ENCODE data around the gene POU4F3. TPM values are rescaled to one million over a fixed set of nuclear protein-coding genes. Genes with fewer than 3 reads are reported as not detected.

The POU4F3 gene
- polyA plus RNA-seq, 3 donors, result 0.05 TPM; not detected in 2

GRCh38 chr5:146329697-146330096, 8.9 kb upstream of the POU4F3 start:
- H3K4me3 ChIP-seq (replicated peaks in 1 of 3; ENCODE audit: low read depth in 2 of 3, low read length in 3 of 3), result no peak overlapping the region
- no peaks in the 10 kb centered on the region for H4K20me1 ChIP-seq (ENCODE audit: insufficient read depth, low read length)
- peak overlapping the region in 1 of 2 donors; percentile 18 for H3K4me3 Mint-ChIP-seq
- H3K9me3 ChIP-seq (replicated peaks in 1 of 2; ENCODE audit: control insufficient read depth in 1 of 2, insufficient read depth in 1 of 2, low read length in 2 of 2), result peaks cover 0 to 7% of the 10 kb centered on the region in 2 donors
- no peak overlapping the region for H3K4me2 ChIP-seq (replicated peaks; ENCODE audit: extremely low read depth, low read length, poor library complexity, severe bottlenecking)
- DNase-seq, result no peak
- intact Hi-C loops (cut with micrococcal nuclease), result no loop called here
- peaks cover 48 to 50% of the 10 kb centered on the region in 2 donors for H3K27me3 ChIP-seq (ENCODE audit: control insufficient read depth in 2 of 2, insufficient read depth in 2 of 2, low read length in 2 of 2)
- peaks cover 43 to 49% (median 49%) of the 10 kb centered on the region in 3 donors for H3K27me3 Mint-ChIP-seq (ENCODE audit: low read depth in 3 of 3)
- no CpG with 5 or more reads among the region's 2 CpGs for WGBS (ENCODE audit: insufficient coverage)
- H3K4me1 ChIP-seq (ENCODE audit: control insufficient read depth in 1 of 2, insufficient read depth in 2 of 2, low read length in 2 of 2), result no peaks in the 10 kb centered on the region
- H3K9ac ChIP-seq (ENCODE audit: insufficient read depth, low read length, poor library complexity, severe bottlenecking), result no peak overlapping the region
- no peaks in the 10 kb centered on the region for H3K79me2 ChIP-seq (ENCODE audit: insufficient read depth, low read length)
- H3K36me3 ChIP-seq (replicated peaks in 1 of 2; ENCODE audit: control insufficient read depth in 1 of 2, insufficient read depth in 2 of 2, low read length in 2 of 2), result no peaks in the 10 kb centered on the region
- H3K27ac Mint-ChIP-seq, result no peak overlapping the region
- TF ChIP-seq CTCF (IDR thresholded peaks at IDR 0.05), result no peak
- no peak overlapping the region for H3K27ac ChIP-seq (ENCODE audit: low read depth in 1 of 2, low read length in 2 of 2)
- peaks cover 0 to 9% (median 3%) of the 10 kb centered on the region in 7 donors for H3K9me3 Mint-ChIP-seq
- no peaks in the 10 kb centered on the region for H3K36me3 Mint-ChIP-seq
- no peak overlapping the region for H2AFZ ChIP-seq (ENCODE audit: insufficient read depth, low read depth, low read length, poor library complexity, severe bottlenecking)
- H3K4me1 Mint-ChIP-seq, result no peaks in the 10 kb centered on the region

DNA sequence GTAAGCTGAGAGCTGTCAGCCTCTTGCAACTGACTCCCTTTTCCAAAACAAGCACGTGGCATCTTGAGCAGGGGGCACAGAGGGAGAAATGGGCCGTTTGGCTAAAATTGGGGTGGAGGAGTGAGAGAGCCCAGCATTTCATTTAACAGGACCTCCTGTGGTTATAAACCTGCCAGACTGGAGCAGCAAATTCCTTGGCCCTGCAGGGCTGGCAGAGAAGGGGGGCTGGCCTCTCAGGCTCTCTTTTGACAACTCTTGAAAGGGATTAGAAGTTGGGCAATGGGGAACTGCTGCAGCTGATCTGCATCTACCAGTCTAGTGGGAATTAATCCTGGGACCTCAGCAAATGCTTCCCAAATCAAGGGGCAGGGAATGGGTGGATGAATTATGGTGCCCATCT, 7.2 kb upstream of the POU4F3 start:
- no peaks in the 10 kb centered on the region for H3K36me3 ChIP-seq (replicated peaks in 1 of 2; ENCODE audit: control insufficient read depth in 1 of 2, insufficient read depth in 2 of 2, low read length in 2 of 2)
- H3K4me3 ChIP-seq (replicated peaks in 1 of 3; ENCODE audit: low read depth in 2 of 3, low read length in 3 of 3), result no peak overlapping the region
- Mint-ChIP-seq H3K4me1 (no peaks in the 10 kb centered on the region), H3K9me3 (peaks cover 0 to 8% (median 3%) of the 10 kb centered on the region in 7 donors), H3K4me3 (peak overlapping the region in 1 of 2 donors; percentile 17), H3K36me3 (no peaks in the 10 kb centered on the region), H3K27ac (no peak overlapping the region), H3K27me3 (ENCODE audit: low read depth in 3 of 3) (peaks cover 56 to 63% (median 58%) of the 10 kb centered on the region in 3 donors)
- no peak overlapping the region for H3K27ac ChIP-seq (ENCODE audit: low read depth in 1 of 2, low read length in 2 of 2)
- DNase-seq, result no peak
- H3K9ac ChIP-seq (ENCODE audit: insufficient read depth, low read length, poor library complexity, severe bottlenecking), result no peak overlapping the region
- no peak overlapping the region for H2AFZ ChIP-seq (ENCODE audit: insufficient read depth, low read depth, low read length, poor library complexity, severe bottlenecking)
- H3K79me2 ChIP-seq (ENCODE audit: insufficient read depth, low read length), result no peaks in the 10 kb centered on the region
- TF ChIP-seq CTCF (IDR thresholded peaks at IDR 0.05), result no peak
- 0% methylated on average over 1 of the region's 2 CpGs for WGBS (ENCODE audit: insufficient coverage)
- intact Hi-C loops (cut with micrococcal nuclease), result no loop called here
- H3K9me3 ChIP-seq (replicated peaks in 1 of 2; ENCODE audit: control insufficient read depth in 1 of 2, insufficient read depth in 1 of 2, low read length in 2 of 2), result peaks cover 0 to 8% of the 10 kb centered on the region in 2 donors
- no peaks in the 10 kb centered on the region for H3K4me1 ChIP-seq (ENCODE audit: control insufficient read depth in 1 of 2, insufficient read depth in 2 of 2, low read length in 2 of 2)
- H4K20me1 ChIP-seq (ENCODE audit: insufficient read depth, low read length), result no peaks in the 10 kb centered on the region
- H3K4me2 ChIP-seq (replicated peaks; ENCODE audit: extremely low read depth, low read length, poor library complexity, severe bottlenecking), result no peak overlapping the region
- H3K27me3 ChIP-seq (ENCODE audit: control insufficient read depth in 2 of 2, insufficient read depth in 2 of 2, low read length in 2 of 2), result peaks cover 64 to 65% of the 10 kb centered on the region in 2 donors
